Caco-2 (cell line): ENCODE results near the gene THOC1. TPM values are rescaled to one million over a fixed set of nuclear protein-coding genes. Genes with fewer than 3 reads are reported as not detected.
"Not testable (repeated sequence)": the region's sequence is repeated elsewhere in the genome, so short reads cannot be mapped to it uniquely, and the experiment has no call there.

Source experiments
- BruUV-seq: library from RNA; stranded (reverse); fragments of 400-500 nt; replicated peaks from 2 replicates; lab custom pipeline; 2021; lab: Mats Ljungman, UMichigan
- CTCF ChIA-PET: fragments of 300-600 bp; sonication (Branson Sonifier 250); formaldehyde crosslinking; loops from one replicate; lab custom pipeline; 2022; ENCODE audit warnings: antibody characterized with exemption; lab: Charles Lee
- POLR2A ChIA-PET: fragments of 300-600 bp; sonication (Branson Sonifier 250); formaldehyde crosslinking; loops from one replicate; lab custom pipeline; 2022; ENCODE audit warnings: antibody characterized with exemption; lab: Charles Lee
- DNase-seq, 2 experiments: peaks; one replicate each; pipeline versions ENCODE4 v3.0.0 to v3.0.0-alpha.2; 2020 to 2022
- H3K27me3 ChIP-seq: replicated peaks from 2 replicates; pipeline ENCODE4 v1.6.0; 2011; ENCODE audit warnings: low read length; ENCODE audit not compliant: control insufficient read depth, insufficient read depth
- H3K36me3 ChIP-seq: 2 replicates; pipeline ENCODE4 v1.5.1; 2011; ENCODE audit warnings: low read length; ENCODE audit not compliant: control insufficient read depth, insufficient read depth
- H3K4me1 ChIP-seq: fragments of 250-450 bp; sonication (Bioruptor Pico); 2 replicates; pipeline ENCODE4 v1.5.1; 2020; ENCODE audit warnings: mild to moderate bottlenecking
- H3K4me3 ChIP-seq: 2 replicates; pipeline ENCODE4 v1.5.1; 2011; ENCODE audit warnings: low read depth, mild to moderate bottlenecking, control low read depth, low read length
- H3K9me3 ChIP-seq: fragments of 250-450 bp; sonication (Bioruptor Pico); 2 replicates; pipeline ENCODE4 v1.5.1; 2020; ENCODE audit warnings: mild to moderate bottlenecking, moderate library complexity
- H3K27ac Mint-ChIP-seq: one replicate; pipeline ENCODE4 v1.8.0; 2022; ENCODE audit warnings: mixed read lengths; ENCODE audit not compliant: unreplicated experiment
- H3K27me3 Mint-ChIP-seq: one replicate; pipeline ENCODE4 v1.8.0; 2022; ENCODE audit warnings: mixed read lengths; ENCODE audit not compliant: insufficient read depth, unreplicated experiment
- H3K36me3 Mint-ChIP-seq: one replicate; pipeline ENCODE4 v1.8.0; 2022; ENCODE audit warnings: mild to moderate bottlenecking, mixed read lengths; ENCODE audit not compliant: insufficient read depth, unreplicated experiment
- H3K4me1 Mint-ChIP-seq: one replicate; pipeline ENCODE4 v1.8.0; 2022; ENCODE audit warnings: low read depth, mixed read lengths; ENCODE audit not compliant: unreplicated experiment
- H3K4me3 Mint-ChIP-seq: one replicate; pipeline ENCODE4 v1.8.0; 2022; ENCODE audit warnings: mild to moderate bottlenecking, moderate library complexity, mixed read lengths; ENCODE audit not compliant: unreplicated experiment
- H3K9me3 Mint-ChIP-seq: one replicate; pipeline ENCODE4 v1.8.0; 2022; ENCODE audit warnings: mixed read lengths; ENCODE audit not compliant: unreplicated experiment
- CTCF ChIP-seq, 2 experiments: fragments of 200-600 bp in 1 of 2; IDR thresholded peaks; 1 replicate in 1 of 2; 2 replicates in 1 of 2; pipeline versions ENCODE4 v1.5.1 to v1.8.0; 2011 to 2022; ENCODE audit warnings: antibody characterized with exemption in 1 of 2, control low read depth in 1 of 2, inconsistent platforms in 1 of 2, low read depth in 1 of 2, low read length in 1 of 2, mild to moderate bottlenecking in 1 of 2, moderate library complexity in 1 of 2; ENCODE audit not compliant: insufficient read depth in 1 of 2, severe bottlenecking in 1 of 2, unreplicated experiment in 1 of 2
- intact Hi-C: fragments of 100-400 bp; cut with micrococcal nuclease; formaldehyde crosslinking; loops from one replicate; pipeline ENCODE4 v1.10.0; 2022; ENCODE audit not compliant: unreplicated experiment
- total RNA-seq: library from RNA; stranded (reverse); gene quantifications from 2 replicates; pipeline ENCODE4 v1.2.3, GENCODE V29; 2022

Gene THOC1
- total RNA-seq, 1 experiment from 2014 or later = 65.4 TPM

GRCh38 chr18:294566-294965 lies 26.7 kb upstream of the THOC1 start:
- Mint-ChIP-seq H3K4me3 (no peak overlapping the region), H3K27me3 (no peaks in the 10 kb centered on the region), H3K4me1 (no peaks in the 10 kb centered on the region), H3K27ac (no peak overlapping the region), H3K36me3 (no peaks in the 10 kb centered on the region), H3K9me3 (no peaks in the 10 kb centered on the region)
- ChIA-PET CTCF (no interaction called here), POLR2A (no interaction called here)
- Histone ChIP-seq H3K9me3 (no peaks in the 10 kb centered on the region), H3K27me3 (no peaks in the 10 kb centered on the region), H3K4me1 (no peaks in the 10 kb centered on the region), H3K4me3 (no peak overlapping the region), H3K36me3 (no peaks in the 10 kb centered on the region)
- no peak for TF ChIP-seq CTCF (IDR thresholded peaks at IDR 0.05; ENCODE audit: insufficient read depth in 1 of 2, low read depth in 1 of 2, low read length in 1 of 2, severe bottlenecking in 1 of 2, unreplicated experiment in 1 of 2)
- no TSS peak for BruUV-seq
- no peak for DNase-seq
- intact Hi-C loops = no loop called here

- intact Hi-C loops = loop anchor here (2.0 kb wide), 1 partner anchor 29 kb away; no protein-coding TSS in a partner anchor
Observed at GRCh38 chr18:293536-293935, 25.7 kb upstream of the THOC1 start.

GRCh38 chr18:292271-292670 lies 24.4 kb upstream of the THOC1 start:
- Mint-ChIP-seq H3K4me3 (no peak overlapping the region), H3K9me3 (no peaks in the 10 kb centered on the region), H3K4me1 (no peaks in the 10 kb centered on the region), H3K27ac (no peak overlapping the region), H3K27me3 (no peaks in the 10 kb centered on the region), H3K36me3 (no peaks in the 10 kb centered on the region)
- Histone ChIP-seq H3K4me1 (no peaks in the 10 kb centered on the region), H3K9me3 (no peaks in the 10 kb centered on the region), H3K4me3 (no peak overlapping the region), H3K27me3 (no peaks in the 10 kb centered on the region), H3K36me3 (no peaks in the 10 kb centered on the region)
- ChIA-PET CTCF (no interaction called here), POLR2A (no interaction called here)
- intact Hi-C loops = loop anchor here (2.0 kb wide), 1 partner anchor 31 kb away; no protein-coding TSS in a partner anchor
- no peak for DNase-seq
- peak in 1 of 2 experiments; percentile 8 for TF ChIP-seq CTCF (IDR thresholded peaks at IDR 0.05; ENCODE audit: insufficient read depth in 1 of 2, low read depth in 1 of 2, low read length in 1 of 2, severe bottlenecking in 1 of 2, unreplicated experiment in 1 of 2)
- no TSS peak for BruUV-seq

More at GRCh38 chr18:293536-293935, 25.7 kb upstream of the THOC1 start:
- H3K36me3 ChIP-seq = no peaks in the 10 kb centered on the region
- Mint-ChIP-seq H3K4me3 (no peak overlapping the region), H3K4me1 (no peaks in the 10 kb centered on the region), H3K9me3 (no peaks in the 10 kb centered on the region), H3K36me3 (no peaks in the 10 kb centered on the region), H3K27me3 (no peaks in the 10 kb centered on the region), H3K27ac (no peak overlapping the region)
- no peaks in the 10 kb centered on the region for H3K9me3 ChIP-seq
- DNase-seq = no peak
- no TSS peak for BruUV-seq
- no peak overlapping the region for H3K4me3 ChIP-seq
- H3K4me1 ChIP-seq = no peaks in the 10 kb centered on the region
- no peaks in the 10 kb centered on the region for H3K27me3 ChIP-seq
- POLR2A ChIA-PET = no interaction called here
- TF ChIP-seq CTCF (IDR thresholded peaks at IDR 0.05; ENCODE audit: insufficient read depth in 1 of 2, low read depth in 1 of 2, low read length in 1 of 2, severe bottlenecking in 1 of 2, unreplicated experiment in 1 of 2) = no peak
- CTCF ChIA-PET = no interaction called here

DNA sequence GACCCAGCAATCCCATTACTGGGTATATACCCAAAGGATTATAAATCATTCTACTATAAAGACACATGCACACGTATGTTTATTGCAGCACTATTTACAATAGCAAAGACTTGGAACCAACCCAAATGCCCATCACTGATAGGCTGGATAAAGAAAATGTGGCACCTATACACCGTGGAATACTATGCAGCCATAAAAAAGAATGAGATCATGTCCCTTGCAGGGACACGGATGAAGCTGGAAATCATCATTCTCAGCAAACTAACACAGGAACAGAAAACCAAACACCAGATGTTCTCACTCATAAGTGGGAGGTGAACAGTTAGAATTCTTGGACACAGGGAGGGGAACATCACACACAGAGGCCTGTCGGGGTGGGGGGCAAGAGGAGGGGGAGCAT lies 22.1 kb upstream of the THOC1 start:
- H3K27me3 ChIP-seq, BruUV-seq, CTCF ChIA-PET: not testable (repeated sequence)

More for the DNA sequence above, 22.1 kb upstream of the THOC1 start:
- POLR2A ChIA-PET, H3K4me3 ChIP-seq, H3K36me3 Mint-ChIP-seq, H3K9me3 ChIP-seq, H3K4me1 Mint-ChIP-seq, H3K36me3 ChIP-seq, H3K4me3 Mint-ChIP-seq, H3K27me3 Mint-ChIP-seq, H3K27ac Mint-ChIP-seq, DNase-seq, H3K4me1 ChIP-seq, H3K9me3 Mint-ChIP-seq: not testable (repeated sequence)
- intact Hi-C loops = loop anchor here (5.0 to 10.0 kb wide), 2 partner anchors 187 to 545 kb away; no protein-coding TSS in a partner anchor
